CD14-positive monocyte (primary cell): ENCODE results near the gene ID1. TPM values are rescaled to one million over a fixed set of nuclear protein-coding genes. Genes with fewer than 3 reads are reported as not detected.
"Not testable (repeated sequence)": the region's sequence is repeated elsewhere in the genome, so short reads cannot be mapped to it uniquely, and the experiment has no call there.

Experiments
- DNase-seq, 3 donors: peaks; one replicate each; pipeline ENCODE4 v3.0.0-alpha.2; 2011 to 2022
- H2AFZ ChIP-seq: 2 replicates; pipeline ENCODE4 v1.6.0; 2012; ENCODE audit warnings: mild to moderate bottlenecking, low read depth, low read length, inconsistent platforms; ENCODE audit not compliant: insufficient read depth, poor library complexity, severe bottlenecking
- H3K27ac ChIP-seq, 2 donors: 1 replicate in 1 of 2; 2 replicates in 1 of 2; pipeline ENCODE4 v1.5.1; 2012 to 2013; ENCODE audit warnings: low read length in 2 of 2, control low read depth in 1 of 2, inconsistent platforms in 1 of 2, low read depth in 1 of 2, mild to moderate bottlenecking in 1 of 2
- H3K27me3 ChIP-seq, 2 donors: one replicate each; pipeline versions ENCODE4 v1.6.0 to v1.6.1; 2011 to 2013; ENCODE audit warnings: low read length in 2 of 2; ENCODE audit not compliant: control insufficient read depth in 2 of 2, insufficient read depth in 2 of 2
- H3K36me3 ChIP-seq, 2 donors: replicated peaks in 1 of 2; 1 replicate in 1 of 2; 2 replicates in 1 of 2; pipeline versions ENCODE4 v1.5.1 to v1.6.1; 2012 to 2013; ENCODE audit warnings: low read length in 2 of 2, control low read depth in 1 of 2, inconsistent platforms in 1 of 2, mild to moderate bottlenecking in 1 of 2; ENCODE audit not compliant: insufficient read depth in 2 of 2, control insufficient read depth in 1 of 2
- H3K4me1 ChIP-seq, 2 donors: 1 replicate in 1 of 2; 2 replicates in 1 of 2; pipeline versions ENCODE4 v1.5.1 to v1.6.1; 2012 to 2013; ENCODE audit warnings: low read length in 2 of 2, control low read depth in 1 of 2, inconsistent platforms in 1 of 2, mild to moderate bottlenecking in 1 of 2, moderate library complexity in 1 of 2; ENCODE audit not compliant: insufficient read depth in 2 of 2, control insufficient read depth in 1 of 2
- H3K4me2 ChIP-seq: replicated peaks from 2 replicates; pipeline ENCODE3; 2012; ENCODE audit warnings: low read length, moderate library complexity, mild to moderate bottlenecking; ENCODE audit not compliant: poor library complexity, severe bottlenecking; ENCODE audit errors: extremely low read depth
- H3K4me3 ChIP-seq, 3 experiments: fragments of 200-600 bp in 1 of 3; sonication (generic) in 1 of 3; replicated peaks in 1 of 3; 1 replicate in 2 of 3; 2 replicates in 1 of 3; pipeline ENCODE4 v1.5.1; 2011 to 2013; ENCODE audit warnings: low read length in 3 of 3, mild to moderate bottlenecking in 3 of 3, control low read depth in 2 of 3, low read depth in 2 of 3, inconsistent platforms in 1 of 3, moderate library complexity in 1 of 3
- H3K79me2 ChIP-seq: 2 replicates; pipeline ENCODE4 v1.6.0; 2012; ENCODE audit warnings: mild to moderate bottlenecking, control low read depth, inconsistent platforms, low read length, moderate library complexity; ENCODE audit not compliant: insufficient read depth
- H3K9ac ChIP-seq: 2 replicates; pipeline ENCODE4 v1.6.0; 2017; ENCODE audit warnings: low read length, mild to moderate bottlenecking; ENCODE audit not compliant: insufficient read depth, poor library complexity, severe bottlenecking
- H3K9me3 ChIP-seq, 2 donors: replicated peaks in 1 of 2; 1 replicate in 1 of 2; 2 replicates in 1 of 2; pipeline versions ENCODE4 v1.5.1 to v1.6.1; 2012 to 2013; ENCODE audit warnings: low read length in 2 of 2, control low read depth in 1 of 2; ENCODE audit not compliant: control insufficient read depth in 1 of 2, insufficient read depth in 1 of 2
- H4K20me1 ChIP-seq: 2 replicates; pipeline ENCODE4 v1.6.0; 2012; ENCODE audit warnings: mild to moderate bottlenecking, low read length, control low read depth, moderate library complexity; ENCODE audit not compliant: insufficient read depth
- H3K27ac Mint-ChIP-seq, 7 donors: one replicate each; pipeline ENCODE4 v1.8.0; 2020; ENCODE audit warnings: mild to moderate bottlenecking in 7 of 7, mixed read lengths in 7 of 7, moderate library complexity in 6 of 7, inconsistent platforms in 2 of 7
- H3K27me3 Mint-ChIP-seq, 3 donors: one replicate each; pipeline ENCODE4 v1.8.0; 2021 to 2022; ENCODE audit warnings: low read depth in 3 of 3, mild to moderate bottlenecking in 3 of 3, mixed read lengths in 3 of 3, moderate library complexity in 3 of 3, inconsistent platforms in 1 of 3
- H3K36me3 Mint-ChIP-seq, 2 donors: one replicate each; pipeline ENCODE4 v1.8.0; 2020; ENCODE audit warnings: mixed read lengths in 2 of 2, inconsistent platforms in 1 of 2, mild to moderate bottlenecking in 1 of 2
- H3K4me1 Mint-ChIP-seq: one replicate; pipeline ENCODE4 v1.8.0; 2020; ENCODE audit warnings: mild to moderate bottlenecking, mixed read lengths
- H3K4me3 Mint-ChIP-seq, 2 donors: one replicate each; pipeline ENCODE4 v1.8.0; 2020; ENCODE audit warnings: mild to moderate bottlenecking in 2 of 2, mixed read lengths in 2 of 2, moderate library complexity in 1 of 2
- H3K9me3 Mint-ChIP-seq, 7 donors: one replicate each; pipeline ENCODE4 v1.8.0; 2020 to 2022; ENCODE audit warnings: mixed read lengths in 7 of 7, mild to moderate bottlenecking in 6 of 7, moderate library complexity in 6 of 7, inconsistent platforms in 2 of 7
- CTCF ChIP-seq: fragments of 200-600 bp; IDR thresholded peaks from one replicate; pipeline ENCODE4 v1.8.0; 2022; ENCODE audit warnings: antibody characterized with exemption, mild to moderate bottlenecking
- WGBS: methylation state at CpG from one replicate; pipeline ENCODE4 v1.1.5; 2013; ENCODE audit warnings: missing lambda C conversion rate; ENCODE audit not compliant: insufficient coverage; 5-methylcytosine and 5-hydroxymethylcytosine counted together
- intact Hi-C, 2 donors: fragments of 100-400 bp; cut with micrococcal nuclease; formaldehyde crosslinking; loops; one replicate each; pipeline versions ENCODE4 v1.15.0 to v1.15.1; 2023
- polyA plus RNA-seq, 3 donors: library from polyadenylated mRNA; depleted of rRNA in 1 of 3; unstranded in 2 of 3; stranded (reverse) in 1 of 3; fragments of 300-500 nt in 2 of 3; fragments of >200 nt in 1 of 3; fragmentation: Illumina TruSeq in 2 of 3; gene quantifications; 1 replicate in 2 of 3; 2 replicates in 1 of 3; pipeline ENCODE4 v1.2.3, GENCODE V29; 2012 to 2021

ID1 gene
- polyA plus RNA-seq, 3 donors, result 3.9 to 129 (median 12.5) TPM

GRCh38 chr20:31579245-31579644 lies 25.8 kb upstream of the ID1 start:
- no peaks in the 10 kb centered on the region for H3K79me2 ChIP-seq
- H3K36me3 Mint-ChIP-seq, result peaks cover 8 to 16% of the 10 kb centered on the region in 2 donors
- no peaks in the 10 kb centered on the region for H3K36me3 ChIP-seq
- H3K9ac ChIP-seq, result no peak overlapping the region
- no peak overlapping the region for H2AFZ ChIP-seq
- no peak overlapping the region for H3K4me3 Mint-ChIP-seq
- peaks cover 6% of the 10 kb centered on the region for H3K4me1 Mint-ChIP-seq
- intact Hi-C loops, result no loop called here
- no peaks in the 10 kb centered on the region for H3K9me3 ChIP-seq
- no peak for TF ChIP-seq CTCF
- H3K4me2 ChIP-seq, result no peak overlapping the region
- 100% methylated on average over 2 of the region's 6 CpGs for WGBS
- H3K27me3 Mint-ChIP-seq, result peaks cover 0 to 1% (median 0%) of the 10 kb centered on the region in 3 donors
- no peak overlapping the region for H3K27ac ChIP-seq
- H3K27ac Mint-ChIP-seq, result no peak overlapping the region
- H4K20me1 ChIP-seq, result no peaks in the 10 kb centered on the region
- H3K27me3 ChIP-seq, result no peaks in the 10 kb centered on the region
- H3K9me3 Mint-ChIP-seq, result peaks cover 0 to 5% (median 3%) of the 10 kb centered on the region in 7 donors
- H3K4me3 ChIP-seq, result no peak overlapping the region
- no peak for DNase-seq
- peaks cover under 1 to 3% of the 10 kb centered on the region in 2 donors for H3K4me1 ChIP-seq

GRCh38 chr20:31579941-31580651 lies 25.0 kb upstream of the ID1 start:
- H3K9me3 ChIP-seq, H3K9me3 Mint-ChIP-seq, H3K4me1 ChIP-seq, DNase-seq, intact Hi-C loops, H4K20me1 ChIP-seq, H3K27me3 Mint-ChIP-seq, H3K4me3 ChIP-seq, H3K9ac ChIP-seq, H3K36me3 ChIP-seq, H3K27ac ChIP-seq, H3K4me3 Mint-ChIP-seq, H3K79me2 ChIP-seq, H3K27ac Mint-ChIP-seq, H3K4me2 ChIP-seq, H2AFZ ChIP-seq, H3K4me1 Mint-ChIP-seq, H3K27me3 ChIP-seq: not testable (repeated sequence)
- peaks cover 8 to 16% of the 10 kb centered on the region in 2 donors for H3K36me3 Mint-ChIP-seq
- 100% methylated on average over 5 of the region's 17 CpGs for WGBS
